HepG2 (cell line): ENCODE measurements around the gene KLB. TPM values are rescaled to one million over a fixed set of nuclear protein-coding genes. Genes with fewer than 3 reads are reported as not detected.

Experiments
- HDAC2 ChIP-seq: sonication (generic); formaldehyde crosslinking; IDR thresholded peaks from 2 replicates; pipeline ENCODE4 v1.4.0; 2020; ENCODE audit warnings: missing genetic modification reagents
- IKZF1 ChIP-seq: fragments of 450-650 bp; IDR thresholded peaks from 2 replicates; pipeline ENCODE4 v1.7.1; 2016
- KDM3A ChIP-seq: IDR thresholded peaks from 2 replicates; pipeline ENCODE4 v1.6.1; 2018; ENCODE audit warnings: low read depth, missing compliant biosample characterization
- KLF6 ChIP-seq: IDR thresholded peaks from 2 replicates; pipeline ENCODE4 v1.8.0; 2016; ENCODE audit warnings: missing biosample characterization, missing genetic modification reagents
- MAF1 ChIP-seq: sonication (generic); formaldehyde crosslinking; IDR thresholded peaks from 2 replicates; pipeline ENCODE4 v1.5.0; 2020; ENCODE audit warnings: missing genetic modification reagents, borderline replicate concordance
- NKX3-1 ChIP-seq: sonication (generic); formaldehyde crosslinking; IDR thresholded peaks from 2 replicates; pipeline ENCODE4 v1.5.0; 2020; ENCODE audit warnings: missing genetic modification reagents
- PRPF4 ChIP-seq: fragments of 200-400 bp; formaldehyde crosslinking; IDR thresholded peaks from 2 replicates; pipeline ENCODE4 v1.6.1; 2016; ENCODE audit warnings: low read length, low read depth; ENCODE audit not compliant: poor library complexity, severe bottlenecking
- TEAD3 ChIP-seq: optimal IDR thresholded peaks from 2 replicates; pipeline ENCODE3; 2016; ENCODE audit warnings: borderline replicate concordance
- ZNF10 ChIP-seq: sonication (generic); formaldehyde crosslinking; IDR thresholded peaks from 2 replicates; pipeline ENCODE4 v1.4.0; 2020; ENCODE audit warnings: mild to moderate bottlenecking, low read depth, missing genetic modification reagents, borderline replicate concordance
- ZNF143 ChIP-seq: sonication (generic); formaldehyde crosslinking; IDR thresholded peaks from 2 replicates; pipeline ENCODE4 v1.4.0; 2020; ENCODE audit warnings: missing genetic modification reagents
- ZNF432 ChIP-seq: sonication (generic); formaldehyde crosslinking; IDR thresholded peaks from 2 replicates; pipeline ENCODE4 v1.5.0; 2020; ENCODE audit warnings: missing genetic modification reagents, mild to moderate bottlenecking, borderline replicate concordance
- ZNF598 ChIP-seq: sonication (generic); formaldehyde crosslinking; IDR thresholded peaks from 2 replicates; pipeline ENCODE4 v1.5.1; 2020; ENCODE audit warnings: mild to moderate bottlenecking, missing genetic modification reagents, borderline replicate concordance
- ZNF777 ChIP-seq: sonication (generic); formaldehyde crosslinking; IDR thresholded peaks from 2 replicates; pipeline ENCODE4 v1.4.0; 2020; ENCODE audit warnings: missing genetic modification reagents
- polyA plus RNA-seq, 8 experiments: library from polyadenylated mRNA; depleted of rRNA in 3 of 8; stranded (reverse) in 7 of 8; unstranded in 1 of 8; fragments of >200 nt; fragmentation: Illumina TruSeq in 4 of 8; extraction: Trizol in 4 of 8; gene quantifications; 2 replicates each; pipeline versions ENCODE4 v1.2.1 to v1.2.3, GENCODE V29; 2011 to 2016; ENCODE audit warnings: low read depth in 4 of 8, missing spikeins in 1 of 8, mixed read lengths in 1 of 8; ENCODE audit not compliant: insufficient read depth in 1 of 8
- total RNA-seq, 5 experiments: library from RNA; depleted of rRNA; stranded (reverse); fragments of >200 nt; fragmentation: Illumina TruSeq; extraction: Trizol; gene quantifications; 2 replicates each; pipeline ENCODE4 v1.2.3, GENCODE V29; 2016; ENCODE audit warnings: low read depth in 1 of 5
- TF ChIP-seq, protein P1 (sequence below): sonication (generic); formaldehyde crosslinking; IDR thresholded peaks from 2 replicates; pipeline ENCODE4 v1.4.0; 2020; ENCODE audit warnings: mild to moderate bottlenecking, missing genetic modification reagents
- TF ChIP-seq, protein P2 (sequence below): sonication (generic); formaldehyde crosslinking; IDR thresholded peaks from 2 replicates; pipeline ENCODE4 v1.4.0; 2020; ENCODE audit warnings: missing genetic modification reagents
- TF ChIP-seq, protein P3 (sequence below): sonication (generic); formaldehyde crosslinking; IDR thresholded peaks from 2 replicates; pipeline ENCODE4 v1.4.0; 2020; ENCODE audit warnings: mild to moderate bottlenecking, low read depth, missing genetic modification reagents
- TF ChIP-seq, protein P4 (sequence below): sonication (generic); formaldehyde crosslinking; IDR thresholded peaks from 2 replicates; pipeline ENCODE4 v1.5.1; 2020; ENCODE audit warnings: mild to moderate bottlenecking, missing genetic modification reagents, borderline replicate concordance

KLB gene
- total and polyA plus RNA-seq, 2 of the 13 experiments (the other 11 are each of a cell fraction or from before 2014, with no cell fraction given): 25.3 to 82.0 TPM

DNA sequence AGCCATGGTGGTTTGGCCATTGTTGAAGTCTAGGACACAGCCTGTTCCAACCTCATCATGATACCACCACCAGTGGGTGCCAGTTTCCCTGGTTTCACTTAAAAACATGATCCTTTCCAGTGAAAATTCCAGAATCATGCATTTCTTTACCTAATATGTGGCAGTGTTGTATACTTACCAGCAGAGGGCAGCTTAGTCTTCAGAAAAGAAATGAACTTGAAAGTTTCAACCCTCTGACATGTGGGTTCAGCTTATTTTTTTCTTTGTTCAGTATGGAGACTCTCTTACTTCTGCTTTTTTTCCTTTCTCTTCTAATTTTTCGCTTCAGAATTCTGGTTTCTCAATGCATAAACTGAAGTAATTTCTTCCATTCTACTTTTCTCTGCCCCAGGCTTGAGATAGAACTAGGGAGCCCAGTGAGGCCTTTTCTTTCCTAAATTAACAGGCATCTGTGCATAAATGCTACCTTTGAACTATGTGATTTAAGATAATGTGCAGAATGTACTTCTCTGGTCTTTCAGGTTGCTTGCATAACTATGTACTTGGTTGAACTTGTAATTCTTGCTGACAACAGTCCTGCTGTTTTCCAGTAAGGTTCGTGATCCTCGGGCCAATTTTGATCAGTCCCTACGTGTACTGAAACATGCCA lies 62.8 kb downstream of the KLB start (continued):
- TF ChIP-seq ZNF432 (CRISPR knock-in tag) (no peak), ZNF598 (CRISPR knock-in tag) (no peak), MAF1 (CRISPR knock-in tag) (no peak), TEAD3 (CRISPR knock-in tag) (peak; percentile 46), KDM3A (CRISPR knock-in tag) (no peak), PRPF4 (no peak), IKZF1 (no peak), NKX3-1 (CRISPR knock-in tag) (no peak), ZNF777 (no peak), ZNF143 (CRISPR knock-in tag) (no peak), ZNF10 (CRISPR knock-in tag) (no peak), KLF6 (CRISPR knock-in tag) (0 out of 2 replicates have a peak, but pooled peaks have one; percentile 31), HDAC2 (no peak)
- TF ChIP-seq, protein P1, sequence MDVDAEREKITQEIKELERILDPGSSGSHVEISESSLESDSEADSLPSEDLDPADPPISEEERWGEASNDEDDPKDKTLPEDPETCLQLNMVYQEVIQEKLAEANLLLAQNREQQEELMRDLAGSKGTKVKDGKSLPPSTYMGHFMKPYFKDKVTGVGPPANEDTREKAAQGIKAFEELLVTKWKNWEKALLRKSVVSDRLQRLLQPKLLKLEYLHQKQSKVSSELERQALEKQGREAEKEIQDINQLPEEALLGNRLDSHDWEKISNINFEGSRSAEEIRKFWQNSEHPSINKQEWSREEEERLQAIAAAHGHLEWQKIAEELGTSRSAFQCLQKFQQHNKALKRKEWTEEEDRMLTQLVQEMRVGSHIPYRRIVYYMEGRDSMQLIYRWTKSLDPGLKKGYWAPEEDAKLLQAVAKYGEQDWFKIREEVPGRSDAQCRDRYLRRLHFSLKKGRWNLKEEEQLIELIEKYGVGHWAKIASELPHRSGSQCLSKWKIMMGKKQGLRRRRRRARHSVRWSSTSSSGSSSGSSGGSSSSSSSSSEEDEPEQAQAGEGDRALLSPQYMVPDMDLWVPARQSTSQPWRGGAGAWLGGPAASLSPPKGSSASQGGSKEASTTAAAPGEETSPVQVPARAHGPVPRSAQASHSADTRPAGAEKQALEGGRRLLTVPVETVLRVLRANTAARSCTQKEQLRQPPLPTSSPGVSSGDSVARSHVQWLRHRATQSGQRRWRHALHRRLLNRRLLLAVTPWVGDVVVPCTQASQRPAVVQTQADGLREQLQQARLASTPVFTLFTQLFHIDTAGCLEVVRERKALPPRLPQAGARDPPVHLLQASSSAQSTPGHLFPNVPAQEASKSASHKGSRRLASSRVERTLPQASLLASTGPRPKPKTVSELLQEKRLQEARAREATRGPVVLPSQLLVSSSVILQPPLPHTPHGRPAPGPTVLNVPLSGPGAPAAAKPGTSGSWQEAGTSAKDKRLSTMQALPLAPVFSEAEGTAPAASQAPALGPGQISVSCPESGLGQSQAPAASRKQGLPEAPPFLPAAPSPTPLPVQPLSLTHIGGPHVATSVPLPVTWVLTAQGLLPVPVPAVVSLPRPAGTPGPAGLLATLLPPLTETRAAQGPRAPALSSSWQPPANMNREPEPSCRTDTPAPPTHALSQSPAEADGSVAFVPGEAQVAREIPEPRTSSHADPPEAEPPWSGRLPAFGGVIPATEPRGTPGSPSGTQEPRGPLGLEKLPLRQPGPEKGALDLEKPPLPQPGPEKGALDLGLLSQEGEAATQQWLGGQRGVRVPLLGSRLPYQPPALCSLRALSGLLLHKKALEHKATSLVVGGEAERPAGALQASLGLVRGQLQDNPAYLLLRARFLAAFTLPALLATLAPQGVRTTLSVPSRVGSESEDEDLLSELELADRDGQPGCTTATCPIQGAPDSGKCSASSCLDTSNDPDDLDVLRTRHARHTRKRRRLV (CRISPR knock-in tag): no peak
- TF ChIP-seq, protein P2, sequence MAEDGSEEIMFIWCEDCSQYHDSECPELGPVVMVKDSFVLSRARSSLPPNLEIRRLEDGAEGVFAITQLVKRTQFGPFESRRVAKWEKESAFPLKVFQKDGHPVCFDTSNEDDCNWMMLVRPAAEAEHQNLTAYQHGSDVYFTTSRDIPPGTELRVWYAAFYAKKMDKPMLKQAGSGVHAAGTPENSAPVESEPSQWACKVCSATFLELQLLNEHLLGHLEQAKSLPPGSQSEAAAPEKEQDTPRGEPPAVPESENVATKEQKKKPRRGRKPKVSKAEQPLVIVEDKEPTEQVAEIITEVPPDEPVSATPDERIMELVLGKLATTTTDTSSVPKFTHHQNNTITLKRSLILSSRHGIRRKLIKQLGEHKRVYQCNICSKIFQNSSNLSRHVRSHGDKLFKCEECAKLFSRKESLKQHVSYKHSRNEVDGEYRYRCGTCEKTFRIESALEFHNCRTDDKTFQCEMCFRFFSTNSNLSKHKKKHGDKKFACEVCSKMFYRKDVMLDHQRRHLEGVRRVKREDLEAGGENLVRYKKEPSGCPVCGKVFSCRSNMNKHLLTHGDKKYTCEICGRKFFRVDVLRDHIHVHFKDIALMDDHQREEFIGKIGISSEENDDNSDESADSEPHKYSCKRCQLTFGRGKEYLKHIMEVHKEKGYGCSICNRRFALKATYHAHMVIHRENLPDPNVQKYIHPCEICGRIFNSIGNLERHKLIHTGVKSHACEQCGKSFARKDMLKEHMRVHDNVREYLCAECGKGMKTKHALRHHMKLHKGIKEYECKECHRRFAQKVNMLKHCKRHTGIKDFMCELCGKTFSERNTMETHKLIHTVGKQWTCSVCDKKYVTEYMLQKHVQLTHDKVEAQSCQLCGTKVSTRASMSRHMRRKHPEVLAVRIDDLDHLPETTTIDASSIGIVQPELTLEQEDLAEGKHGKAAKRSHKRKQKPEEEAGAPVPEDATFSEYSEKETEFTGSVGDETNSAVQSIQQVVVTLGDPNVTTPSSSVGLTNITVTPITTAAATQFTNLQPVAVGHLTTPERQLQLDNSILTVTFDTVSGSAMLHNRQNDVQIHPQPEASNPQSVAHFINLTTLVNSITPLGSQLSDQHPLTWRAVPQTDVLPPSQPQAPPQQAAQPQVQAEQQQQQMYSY (CRISPR knock-in tag): no peak
- TF ChIP-seq, protein P3, sequence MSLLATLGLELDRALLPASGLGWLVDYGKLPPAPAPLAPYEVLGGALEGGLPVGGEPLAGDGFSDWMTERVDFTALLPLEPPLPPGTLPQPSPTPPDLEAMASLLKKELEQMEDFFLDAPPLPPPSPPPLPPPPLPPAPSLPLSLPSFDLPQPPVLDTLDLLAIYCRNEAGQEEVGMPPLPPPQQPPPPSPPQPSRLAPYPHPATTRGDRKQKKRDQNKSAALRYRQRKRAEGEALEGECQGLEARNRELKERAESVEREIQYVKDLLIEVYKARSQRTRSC (CRISPR knock-in tag): no peak
- TF ChIP-seq, protein P4, sequence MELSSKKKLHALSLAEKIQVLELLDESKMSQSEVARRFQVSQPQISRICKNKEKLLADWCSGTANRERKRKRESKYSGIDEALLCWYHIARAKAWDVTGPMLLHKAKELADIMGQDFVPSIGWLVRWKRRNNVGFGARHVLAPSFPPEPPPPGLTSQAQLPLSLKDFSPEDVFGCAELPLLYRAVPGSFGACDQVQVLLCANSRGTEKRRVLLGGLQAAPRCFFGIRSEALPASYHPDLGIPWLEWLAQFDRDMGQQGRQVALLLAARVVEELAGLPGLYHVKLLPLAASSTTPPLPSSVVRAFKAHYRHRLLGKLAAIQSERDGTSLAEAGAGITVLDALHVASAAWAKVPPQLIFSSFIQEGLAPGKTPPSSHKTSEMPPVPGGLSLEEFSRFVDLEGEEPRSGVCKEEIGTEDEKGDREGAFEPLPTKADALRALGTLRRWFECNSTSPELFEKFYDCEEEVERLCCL (CRISPR knock-in tag): no peak
